D721Med (cell line): ENCODE results near the gene GSE1.

Experiments used
- DNase-seq: peaks from one replicate; pipeline ENCODE4 v3.0.0; 2011; ENCODE audit warnings: low spot score; ENCODE audit not compliant: insufficient read length
- FAIRE-seq: peaks from 2 replicates; lab custom pipeline; 2011; peaks lifted over from hg19 to GRCh38; lab: Jason Lieb, UNC
- TF ChIP-seq, protein P1 (sequence below): IDR thresholded peaks from 2 replicates; pipeline ENCODE4 v1.5.1; 2012; ENCODE audit warnings: mild to moderate bottlenecking, control low read depth; ENCODE audit not compliant: insufficient read depth; ENCODE audit errors: missing control alignments

GSE1 gene

DNA sequence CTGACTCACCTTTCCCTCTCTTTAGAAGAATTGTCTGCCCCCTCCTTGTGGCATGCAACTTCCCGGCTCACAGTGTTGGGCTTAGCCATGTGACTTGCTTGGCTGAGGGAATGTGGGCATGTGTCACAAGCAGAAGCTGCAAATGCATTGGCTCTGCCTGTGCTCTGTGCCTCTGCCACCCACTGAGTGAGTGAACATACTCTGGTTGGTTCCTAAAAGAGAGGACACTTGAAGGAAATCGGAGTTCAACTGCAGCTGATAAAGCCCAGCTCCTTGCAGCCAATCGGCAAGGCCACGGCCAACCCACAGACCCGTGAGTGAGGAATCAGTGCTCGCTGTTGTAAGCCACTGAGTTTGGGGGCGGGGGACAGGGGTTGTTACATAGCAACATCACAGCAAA, 86.5 kb downstream of the GSE1 start:
- DNase-seq (no peak), FAIRE-seq (no peak)
- TF ChIP-seq, protein P1, sequence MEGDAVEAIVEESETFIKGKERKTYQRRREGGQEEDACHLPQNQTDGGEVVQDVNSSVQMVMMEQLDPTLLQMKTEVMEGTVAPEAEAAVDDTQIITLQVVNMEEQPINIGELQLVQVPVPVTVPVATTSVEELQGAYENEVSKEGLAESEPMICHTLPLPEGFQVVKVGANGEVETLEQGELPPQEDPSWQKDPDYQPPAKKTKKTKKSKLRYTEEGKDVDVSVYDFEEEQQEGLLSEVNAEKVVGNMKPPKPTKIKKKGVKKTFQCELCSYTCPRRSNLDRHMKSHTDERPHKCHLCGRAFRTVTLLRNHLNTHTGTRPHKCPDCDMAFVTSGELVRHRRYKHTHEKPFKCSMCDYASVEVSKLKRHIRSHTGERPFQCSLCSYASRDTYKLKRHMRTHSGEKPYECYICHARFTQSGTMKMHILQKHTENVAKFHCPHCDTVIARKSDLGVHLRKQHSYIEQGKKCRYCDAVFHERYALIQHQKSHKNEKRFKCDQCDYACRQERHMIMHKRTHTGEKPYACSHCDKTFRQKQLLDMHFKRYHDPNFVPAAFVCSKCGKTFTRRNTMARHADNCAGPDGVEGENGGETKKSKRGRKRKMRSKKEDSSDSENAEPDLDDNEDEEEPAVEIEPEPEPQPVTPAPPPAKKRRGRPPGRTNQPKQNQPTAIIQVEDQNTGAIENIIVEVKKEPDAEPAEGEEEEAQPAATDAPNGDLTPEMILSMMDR, result no peak

DNA sequence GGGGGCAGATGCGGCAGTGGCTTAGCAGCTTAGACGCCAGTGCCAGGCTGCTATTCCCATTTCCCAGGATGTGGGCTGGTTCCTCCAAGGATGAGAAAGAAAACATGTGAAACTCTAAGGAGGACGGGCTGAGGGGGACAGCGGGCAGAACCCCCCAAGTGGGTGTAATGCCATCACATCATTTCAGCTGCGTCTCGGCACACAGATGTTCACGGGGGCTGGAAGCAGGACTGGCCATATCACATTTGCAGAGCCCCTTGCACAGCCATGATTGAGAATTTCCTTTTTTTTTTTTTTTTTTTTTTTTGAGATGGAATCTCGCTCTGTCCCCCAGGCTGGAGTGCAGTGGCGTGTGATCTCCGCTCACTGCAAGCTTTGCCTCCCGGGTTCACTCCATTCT, 90.9 kb downstream of the GSE1 start:
- TF ChIP-seq, protein P1, result no peak
- DNase-seq (no peak), FAIRE-seq (no peak)

- no peak for FAIRE-seq
- DNase-seq, result no peak
- TF ChIP-seq, protein P1, result no peak
These were observed 92.1 kb downstream of the GSE1 start for GRCh38 chr16:85704900-85705846.

- no peak for DNase-seq
- no peak for FAIRE-seq
- TF ChIP-seq, protein P1, result no peak
These were observed 93.4 kb downstream of the GSE1 start for GRCh38 chr16:85706449-85707034.

GRCh38 chr16:85707528-85708095, 94.5 kb downstream of the GSE1 start:
- no peak for DNase-seq

DNA sequence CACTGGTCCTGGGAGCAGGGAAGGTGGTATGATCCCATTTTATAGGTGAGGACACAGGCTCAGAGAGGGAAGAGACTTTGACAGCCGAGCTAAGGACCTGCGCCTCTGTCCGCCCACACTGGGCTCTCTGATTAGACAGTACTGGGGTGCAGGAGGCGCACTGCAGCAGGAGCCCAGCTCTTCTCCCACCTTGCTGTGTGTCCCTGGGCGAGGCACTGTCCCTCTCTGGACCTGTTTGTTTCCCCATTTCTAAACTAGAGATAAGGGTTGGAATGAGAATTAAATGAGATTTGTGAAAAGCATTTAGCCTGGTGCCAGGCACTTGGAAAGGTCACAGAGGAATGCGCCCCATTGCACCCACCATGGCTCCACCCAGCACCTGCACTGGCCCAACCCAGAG, 95.2 kb downstream of the GSE1 start:
- FAIRE-seq (no peak), DNase-seq (no peak)
- TF ChIP-seq, protein P1, result no peak

More at GRCh38 chr16:85707528-85708095, 94.5 kb downstream of the GSE1 start:
- TF ChIP-seq, protein P1, result no peak
- no peak for FAIRE-seq
